Astrocyte of the hippocampus (primary cell): ENCODE results near the gene ERG.

Source experiments
- DNase-seq: peaks from one replicate; pipeline ENCODE4 v3.0.0; 2011; ENCODE audit warnings: low read depth, low spot score

Gene ERG

DNA sequence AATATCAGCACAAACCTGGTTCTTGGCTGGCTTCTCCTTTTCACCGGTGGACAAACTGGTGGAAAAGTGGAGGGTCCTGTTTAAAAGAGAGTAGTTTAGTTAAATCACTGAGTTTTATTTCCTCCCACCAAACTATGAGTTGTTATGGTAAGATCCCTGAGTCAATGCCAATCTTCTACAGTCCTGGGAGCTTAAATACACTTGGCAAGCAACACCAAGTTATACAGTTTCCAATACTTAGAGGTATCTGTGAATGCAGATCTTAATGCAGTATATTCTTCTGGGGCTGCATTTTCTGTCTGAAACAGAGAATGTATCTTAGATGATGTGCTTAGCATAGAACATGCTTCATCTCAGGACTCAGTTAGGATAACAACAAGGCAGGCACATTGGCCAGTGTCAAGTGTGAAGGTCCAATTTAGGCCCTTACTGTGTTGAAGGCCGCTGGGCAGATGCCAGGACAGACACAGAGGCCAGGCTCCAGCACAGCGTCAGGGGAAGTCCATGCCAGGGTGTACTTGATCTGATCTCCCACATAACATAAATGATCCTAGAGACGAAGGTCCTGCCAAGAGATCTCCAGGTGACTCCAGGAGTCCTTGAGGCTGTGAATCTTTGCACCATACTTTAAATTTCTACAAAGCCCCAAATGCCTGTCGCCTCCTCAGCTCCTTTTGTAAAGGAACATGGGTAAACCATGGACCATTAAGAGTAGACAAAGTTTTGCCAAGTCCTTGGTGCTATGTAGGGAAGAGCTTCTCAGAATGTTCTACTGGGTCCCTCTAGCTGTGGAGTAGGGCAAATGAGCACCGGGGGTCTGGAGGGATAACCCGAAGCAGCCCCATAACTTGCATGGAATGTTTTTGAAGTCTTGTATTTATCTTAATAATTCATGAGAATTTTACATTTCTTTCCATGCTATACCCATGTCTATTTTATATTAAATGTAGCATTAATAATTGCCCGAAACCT is 164.7 kb downstream of the ERG start:
- DNase-seq = no peak

DNA sequence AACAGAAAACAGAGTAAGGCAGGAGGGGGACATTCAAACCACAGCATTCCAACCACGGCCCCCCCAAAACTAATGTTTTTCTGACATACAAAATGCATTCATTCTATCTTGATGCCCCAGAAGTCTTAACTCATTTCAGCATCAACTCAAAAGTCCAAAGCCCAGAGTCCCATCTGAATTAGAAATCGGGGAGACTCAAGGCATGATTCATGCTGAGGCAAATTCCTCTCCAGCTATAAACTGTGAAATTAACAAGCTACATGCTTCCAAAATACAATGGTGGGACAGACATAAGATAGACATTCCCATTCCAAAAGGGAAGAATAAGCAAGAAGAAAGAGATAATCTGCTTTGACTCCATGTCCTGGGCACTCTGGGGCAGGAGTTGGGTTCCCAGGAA is 167.6 kb downstream of the ERG start:
- no peak for DNase-seq
